ENCODE measurements around the gene FHOD3. TPM values are rescaled to one million over a fixed set of nuclear protein-coding genes. Genes with fewer than 3 reads are reported as not detected.

Gene FHOD3
- total RNA-seq, 1 experiment from 2014 or later: 5.0 TPM

GRCh38 chr18:36394486-36394885 lies 97.0 kb downstream of the FHOD3 start:
- ChIA-PET CTCF (interaction anchor here (0.7 kb wide), 1 partner anchor 418 kb away, joined by 3 read pairs; no protein-coding TSS in a partner anchor), POLR2A (no interaction called here)
- H3K4me3 Mint-ChIP-seq (ENCODE audit: unreplicated experiment): no peak overlapping the region
- H3K27me3 Mint-ChIP-seq (ENCODE audit: insufficient read depth, unreplicated experiment): no peaks in the 10 kb centered on the region
- no TSS peak for BruUV-seq (replicated peaks)
- intact Hi-C loops (cut with micrococcal nuclease): no loop called here
- no peak for TF ChIP-seq CTCF (IDR thresholded peaks at IDR 0.05; ENCODE audit: unreplicated experiment)
- no peaks in the 10 kb centered on the region for H3K36me3 Mint-ChIP-seq (ENCODE audit: insufficient read depth, unreplicated experiment)
- H3K4me1 Mint-ChIP-seq (ENCODE audit: insufficient read depth, unreplicated experiment): peaks cover 14% of the 10 kb centered on the region
- no peak for DNase-seq (ENCODE audit: unreplicated experiment)
- peaks cover 18% of the 10 kb centered on the region for H3K9me3 Mint-ChIP-seq (ENCODE audit: unreplicated experiment)
- no peak overlapping the region for H3K27ac Mint-ChIP-seq (ENCODE audit: low read depth, unreplicated experiment)

DNA sequence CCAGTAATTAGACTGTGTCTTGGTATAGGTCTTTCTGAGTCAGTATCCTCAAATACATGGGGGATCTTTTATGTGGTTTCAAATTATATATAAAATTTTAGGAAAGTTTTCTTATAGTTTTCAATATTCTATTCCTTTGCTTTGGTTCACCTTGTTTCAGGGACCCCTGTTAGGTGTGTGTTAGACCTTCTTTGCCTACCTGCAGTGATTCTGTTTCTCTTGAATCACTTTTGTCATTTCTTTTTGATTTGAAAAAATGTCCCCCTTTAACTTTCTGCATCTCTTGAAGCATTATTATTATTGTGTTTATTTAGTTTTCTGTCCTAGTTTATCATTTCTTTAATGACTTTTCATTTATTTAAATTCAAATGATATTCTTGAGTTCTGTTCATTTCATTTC lies 98.7 kb downstream of the FHOD3 start:
- POLR2A ChIA-PET: interaction anchor here (1.7 kb wide), 1 partner anchor 10 kb away, joined by 9 read pairs; no protein-coding TSS in a partner anchor
- Mint-ChIP-seq H3K9me3 (ENCODE audit: unreplicated experiment) (peaks cover 18% of the 10 kb centered on the region), H3K4me1 (ENCODE audit: insufficient read depth, unreplicated experiment) (peaks cover 16% of the 10 kb centered on the region), H3K36me3 (ENCODE audit: insufficient read depth, unreplicated experiment) (peaks cover 5% of the 10 kb centered on the region), H3K4me3 (ENCODE audit: unreplicated experiment) (no peak overlapping the region), H3K27me3 (ENCODE audit: insufficient read depth, unreplicated experiment) (no peaks in the 10 kb centered on the region), H3K27ac (ENCODE audit: low read depth, unreplicated experiment) (no peak overlapping the region)
- intact Hi-C loops (cut with micrococcal nuclease): no loop called here
- no TSS peak for BruUV-seq (replicated peaks)
- no peak for DNase-seq (ENCODE audit: unreplicated experiment)
- no peak for TF ChIP-seq CTCF (IDR thresholded peaks at IDR 0.05; ENCODE audit: unreplicated experiment)
- CTCF ChIA-PET: no interaction called here

GRCh38 chr18:36397033-36397432 lies 99.5 kb downstream of the FHOD3 start:
- peaks cover 18% of the 10 kb centered on the region for H3K9me3 Mint-ChIP-seq (ENCODE audit: unreplicated experiment)
- no peak for DNase-seq (ENCODE audit: unreplicated experiment)
- peaks cover 5% of the 10 kb centered on the region for H3K36me3 Mint-ChIP-seq (ENCODE audit: insufficient read depth, unreplicated experiment)
- H3K27me3 Mint-ChIP-seq (ENCODE audit: insufficient read depth, unreplicated experiment): no peaks in the 10 kb centered on the region
- no peak for TF ChIP-seq CTCF (IDR thresholded peaks at IDR 0.05; ENCODE audit: unreplicated experiment)
- CTCF ChIA-PET: no interaction called here
- intact Hi-C loops (cut with micrococcal nuclease): no loop called here
- H3K4me3 Mint-ChIP-seq (ENCODE audit: unreplicated experiment): no peak overlapping the region
- POLR2A ChIA-PET: no interaction called here
- H3K27ac Mint-ChIP-seq (ENCODE audit: low read depth, unreplicated experiment): no peak overlapping the region
- BruUV-seq (replicated peaks): no TSS peak
- H3K4me1 Mint-ChIP-seq (ENCODE audit: insufficient read depth, unreplicated experiment): peaks cover 16% of the 10 kb centered on the region

DNA sequence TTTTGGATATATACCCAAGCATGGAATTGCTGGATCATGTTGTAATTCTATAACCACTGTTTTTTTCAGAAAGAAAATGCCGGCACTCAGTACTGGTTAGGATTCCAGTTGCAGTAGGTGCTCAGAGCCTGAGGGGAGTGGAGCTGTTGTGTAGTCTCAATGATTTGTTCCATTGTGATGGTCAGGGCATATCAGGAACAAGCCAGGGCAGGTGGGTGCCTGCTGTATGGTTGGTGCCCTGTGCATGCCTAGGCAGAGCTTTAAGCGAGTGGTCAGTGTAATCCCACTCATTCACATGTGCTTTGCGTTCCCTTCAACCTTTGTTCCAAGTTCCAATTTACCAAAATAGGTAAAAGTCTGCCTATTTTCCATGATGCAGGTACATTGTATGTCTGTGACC lies 100.9 kb downstream of the FHOD3 start:
- peak; percentile 37 for DNase-seq (ENCODE audit: unreplicated experiment)
- Mint-ChIP-seq H3K9me3 (ENCODE audit: unreplicated experiment) (peaks cover 18% of the 10 kb centered on the region), H3K27me3 (ENCODE audit: insufficient read depth, unreplicated experiment) (no peaks in the 10 kb centered on the region), H3K4me3 (ENCODE audit: unreplicated experiment) (no peak overlapping the region), H3K27ac (ENCODE audit: low read depth, unreplicated experiment) (peak overlapping the region; percentile 59), H3K36me3 (ENCODE audit: insufficient read depth, unreplicated experiment) (peaks cover 5% of the 10 kb centered on the region), H3K4me1 (ENCODE audit: insufficient read depth, unreplicated experiment) (peaks cover 16% of the 10 kb centered on the region)
- no TSS peak for BruUV-seq (replicated peaks)
- intact Hi-C loops (cut with micrococcal nuclease): no loop called here
- ChIA-PET POLR2A (interaction anchor here (0.9 kb wide), 1 partner anchor 112 kb away, joined by 4 read pairs; no protein-coding TSS in a partner anchor), CTCF (interaction anchor here (1.1 to 1.2 kb wide), 2 partner anchors 9 to 14 kb away, joined by 3 read pairs; no protein-coding TSS in a partner anchor)
- TF ChIP-seq CTCF (IDR thresholded peaks at IDR 0.05; ENCODE audit: unreplicated experiment): no peak
